HFFc6 (cell line): ENCODE data around the gene SEC14L1. TPM values are rescaled to one million over a fixed set of nuclear protein-coding genes. Genes with fewer than 3 reads are reported as not detected.

Source experiments
- DNase-seq: peaks from one replicate; pipeline ENCODE4 v3.0.0-alpha.2; 2018
- H3K27ac Mint-ChIP-seq: 2 replicates; pipeline ENCODE4 v1.8.0; 2020; ENCODE audit warnings: mild to moderate bottlenecking, mixed read lengths
- H3K27me3 Mint-ChIP-seq: 2 replicates; pipeline ENCODE4 v1.8.0; 2021; ENCODE audit warnings: mild to moderate bottlenecking, moderate library complexity, mixed read lengths; ENCODE audit not compliant: insufficient read depth
- H3K36me3 Mint-ChIP-seq: 2 replicates; pipeline ENCODE4 v1.8.0; 2021; ENCODE audit warnings: low read depth, mixed read lengths
- H3K4me1 Mint-ChIP-seq: 2 replicates; pipeline ENCODE4 v1.8.0; 2020; ENCODE audit warnings: low read depth, mixed read lengths
- H3K4me3 Mint-ChIP-seq: 2 replicates; pipeline ENCODE4 v1.8.0; 2020; ENCODE audit warnings: mild to moderate bottlenecking, moderate library complexity, mixed read lengths
- H3K9me3 Mint-ChIP-seq: 2 replicates; pipeline ENCODE4 v1.8.0; 2020; ENCODE audit warnings: mild to moderate bottlenecking, mixed read lengths
- total RNA-seq, 6 experiments: library from RNA; stranded (reverse); fragmentation: NEBNext Ultra II Directional; extraction: Animal tissue kit (Norgen Biotek cat#: 25700); gene quantifications; 2 replicates in 1 of 6; 3 replicates in 5 of 6; pipeline ENCODE4 v1.2.3, GENCODE V29; 2021
- TF ChIP-seq, protein P1 (sequence below): fragments of 200-600 bp; sonication (generic); IDR thresholded peaks from 2 replicates; pipeline ENCODE4 v1.5.0; 2021; ENCODE audit warnings: antibody characterized with exemption, mild to moderate bottlenecking

SEC14L1 gene
- total RNA-seq, 6 experiments from 2014 or later, result 63.0 to 91.4 (median 75.0) TPM

DNA sequence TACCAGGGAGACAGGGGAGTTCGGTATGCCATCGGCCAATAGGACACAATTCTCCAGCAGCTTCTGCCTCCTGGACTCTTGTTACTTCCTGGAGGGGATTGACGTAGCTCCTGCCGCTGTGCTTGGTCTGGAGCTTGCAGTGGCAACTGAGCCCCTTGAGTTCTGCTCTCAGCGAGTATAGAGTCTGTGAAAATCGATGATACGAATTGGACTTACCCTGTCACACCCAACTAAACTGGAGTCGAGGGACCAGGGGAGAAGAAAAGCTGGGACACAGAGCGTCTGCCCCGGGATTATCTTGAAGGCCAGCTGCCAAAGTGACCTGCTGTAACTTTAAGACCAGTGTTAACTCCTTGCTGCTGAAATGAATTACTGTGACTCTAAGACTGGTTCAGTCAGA lies 22.2 kb downstream of the SEC14L1 start:
- Mint-ChIP-seq H3K4me3 (no peak overlapping the region), H3K4me1 (peaks cover 42% of the 10 kb centered on the region), H3K9me3 (peaks cover 15% of the 10 kb centered on the region), H3K27me3 (peaks cover 1% of the 10 kb centered on the region; the same call in 1 of the 2 replicates), H3K36me3 (peaks cover 52% of the 10 kb centered on the region), H3K27ac (no peak overlapping the region)
- no peak for DNase-seq
- TF ChIP-seq, protein P1, sequence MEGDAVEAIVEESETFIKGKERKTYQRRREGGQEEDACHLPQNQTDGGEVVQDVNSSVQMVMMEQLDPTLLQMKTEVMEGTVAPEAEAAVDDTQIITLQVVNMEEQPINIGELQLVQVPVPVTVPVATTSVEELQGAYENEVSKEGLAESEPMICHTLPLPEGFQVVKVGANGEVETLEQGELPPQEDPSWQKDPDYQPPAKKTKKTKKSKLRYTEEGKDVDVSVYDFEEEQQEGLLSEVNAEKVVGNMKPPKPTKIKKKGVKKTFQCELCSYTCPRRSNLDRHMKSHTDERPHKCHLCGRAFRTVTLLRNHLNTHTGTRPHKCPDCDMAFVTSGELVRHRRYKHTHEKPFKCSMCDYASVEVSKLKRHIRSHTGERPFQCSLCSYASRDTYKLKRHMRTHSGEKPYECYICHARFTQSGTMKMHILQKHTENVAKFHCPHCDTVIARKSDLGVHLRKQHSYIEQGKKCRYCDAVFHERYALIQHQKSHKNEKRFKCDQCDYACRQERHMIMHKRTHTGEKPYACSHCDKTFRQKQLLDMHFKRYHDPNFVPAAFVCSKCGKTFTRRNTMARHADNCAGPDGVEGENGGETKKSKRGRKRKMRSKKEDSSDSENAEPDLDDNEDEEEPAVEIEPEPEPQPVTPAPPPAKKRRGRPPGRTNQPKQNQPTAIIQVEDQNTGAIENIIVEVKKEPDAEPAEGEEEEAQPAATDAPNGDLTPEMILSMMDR, result no peak

- Mint-ChIP-seq H3K4me1 (peaks cover 42% of the 10 kb centered on the region), H3K27ac (no peak overlapping the region)
Measured at GRCh38 chr17:77163511-77164280, 22.9 kb downstream of the SEC14L1 start.

GRCh38 chr17:77164483-77165091 lies 23.8 kb downstream of the SEC14L1 start:
- Mint-ChIP-seq H3K9me3 (peaks cover 31% of the 10 kb centered on the region), H3K4me3 (no peak overlapping the region), H3K4me1 (peaks cover 41% of the 10 kb centered on the region), H3K27me3 (peaks cover 1% of the 10 kb centered on the region), H3K27ac (no peak overlapping the region; the same call in 1 of the 2 replicates), H3K36me3 (peaks cover 64% of the 10 kb centered on the region)
- no peak for DNase-seq
- TF ChIP-seq, protein P1, result no peak

More at GRCh38 chr17:77163511-77164280, 22.9 kb downstream of the SEC14L1 start:
- no peak for DNase-seq
- H3K27me3 Mint-ChIP-seq, result peaks cover 1% of the 10 kb centered on the region; the same call in 1 of the 2 replicates
- peaks cover 22% of the 10 kb centered on the region for H3K9me3 Mint-ChIP-seq
- no peak overlapping the region for H3K4me3 Mint-ChIP-seq
- TF ChIP-seq, protein P1, result no peak
- peaks cover 55% of the 10 kb centered on the region for H3K36me3 Mint-ChIP-seq

GRCh38 chr17:77165577-77165976 lies 24.8 kb downstream of the SEC14L1 start:
- H3K36me3 Mint-ChIP-seq, result peaks cover 73% of the 10 kb centered on the region
- H3K4me1 Mint-ChIP-seq, result peaks cover 31% of the 10 kb centered on the region
- H3K27ac Mint-ChIP-seq, result no peak overlapping the region; the same call in 1 of the 2 replicates

GRCh38 chr17:77167472-77168306 lies 26.9 kb downstream of the SEC14L1 start:
- DNase-seq, result no peak
- H3K27ac Mint-ChIP-seq, result no peak overlapping the region
- H3K27me3 Mint-ChIP-seq, result peaks cover 1% of the 10 kb centered on the region
- H3K4me1 Mint-ChIP-seq, result peaks cover 26% of the 10 kb centered on the region
- TF ChIP-seq, protein P1, result no peak
- H3K9me3 Mint-ChIP-seq, result peaks cover 41% of the 10 kb centered on the region
- no peak overlapping the region for H3K4me3 Mint-ChIP-seq
- H3K36me3 Mint-ChIP-seq, result peaks cover 88% of the 10 kb centered on the region

More at GRCh38 chr17:77165577-77165976, 24.8 kb downstream of the SEC14L1 start:
- TF ChIP-seq, protein P1, result no peak
- H3K27me3 Mint-ChIP-seq, result peaks cover 1% of the 10 kb centered on the region
- peaks cover 35% of the 10 kb centered on the region for H3K9me3 Mint-ChIP-seq
- no peak overlapping the region for H3K4me3 Mint-ChIP-seq
- DNase-seq, result no peak
